ENCODE data around the gene KDELR1. TPM values are rescaled to one million over a fixed set of nuclear protein-coding genes. Genes with fewer than 3 reads are reported as not detected.

Gene KDELR1
- total and polyA plus RNA-seq, 9 of the 15 experiments (the other 6 are each of a cell fraction or from before 2014, with no cell fraction given), result 6.1 to 165 (median 58.5) TPM

DNA sequence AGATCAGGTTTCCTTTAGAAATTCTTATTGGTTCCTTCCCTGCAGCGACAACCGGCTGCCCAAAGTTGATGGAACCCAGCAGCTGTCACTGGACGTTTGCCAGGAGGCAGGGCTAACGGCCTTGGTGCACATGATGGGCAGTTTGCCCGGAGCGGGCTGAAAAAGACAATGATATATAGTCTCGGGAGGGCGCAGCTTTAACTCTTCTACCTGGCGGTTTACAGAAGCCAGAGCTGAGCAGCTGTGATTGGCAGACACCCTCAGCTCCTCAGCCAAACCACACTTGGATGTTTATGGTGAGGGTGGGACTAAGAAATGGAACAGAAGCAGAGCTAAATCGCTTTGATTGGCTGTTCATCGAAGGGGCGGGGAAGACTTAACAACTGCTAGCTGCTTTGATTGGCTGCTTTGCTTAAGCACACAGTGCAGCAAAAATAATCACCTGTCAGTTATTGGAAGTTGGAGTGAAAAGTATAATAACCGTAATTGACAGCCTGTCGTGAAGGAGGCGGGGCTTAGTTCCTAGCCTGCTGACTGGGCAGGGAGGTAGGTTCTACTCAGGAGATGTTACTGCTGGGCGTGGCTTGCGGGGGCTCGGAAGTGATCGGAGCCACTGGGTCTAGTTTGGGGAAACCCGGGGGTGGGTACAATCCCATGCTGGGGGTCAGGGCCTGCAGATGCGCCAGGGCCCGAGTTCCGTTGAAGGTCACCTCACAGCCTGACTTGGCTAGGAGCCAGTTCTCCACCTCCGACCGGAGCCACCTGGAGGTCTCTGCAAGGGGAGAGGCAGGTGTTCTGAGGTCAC, 58.5 kb downstream of the KDELR1 start (continued):
- TF ChIP-seq STAT5B (CRISPR knock-in tag; IDR thresholded peaks at IDR 0.05), result no peak
- TF ChIP-seq TOE1 (IDR thresholded peaks at IDR 0.05; ENCODE audit: borderline replicate concordance), result no peak; the same call in 1 of the 2 replicates
- no peak for TF ChIP-seq TOE1 (CRISPR knock-in tag; IDR thresholded peaks at IDR 0.05; ENCODE audit: borderline replicate concordance, low read depth)
- no peak for TF ChIP-seq MCM5 (IDR thresholded peaks at IDR 0.05; ENCODE audit: low read depth)
- no peak for TF ChIP-seq ZNF280B (CRISPR knock-in tag; IDR thresholded peaks at IDR 0.05)
- no peak for TF ChIP-seq EZH2 (IDR thresholded peaks at IDR 0.05; ENCODE audit: borderline replicate concordance, low read depth, low read length)
- TF ChIP-seq, protein P1, sequence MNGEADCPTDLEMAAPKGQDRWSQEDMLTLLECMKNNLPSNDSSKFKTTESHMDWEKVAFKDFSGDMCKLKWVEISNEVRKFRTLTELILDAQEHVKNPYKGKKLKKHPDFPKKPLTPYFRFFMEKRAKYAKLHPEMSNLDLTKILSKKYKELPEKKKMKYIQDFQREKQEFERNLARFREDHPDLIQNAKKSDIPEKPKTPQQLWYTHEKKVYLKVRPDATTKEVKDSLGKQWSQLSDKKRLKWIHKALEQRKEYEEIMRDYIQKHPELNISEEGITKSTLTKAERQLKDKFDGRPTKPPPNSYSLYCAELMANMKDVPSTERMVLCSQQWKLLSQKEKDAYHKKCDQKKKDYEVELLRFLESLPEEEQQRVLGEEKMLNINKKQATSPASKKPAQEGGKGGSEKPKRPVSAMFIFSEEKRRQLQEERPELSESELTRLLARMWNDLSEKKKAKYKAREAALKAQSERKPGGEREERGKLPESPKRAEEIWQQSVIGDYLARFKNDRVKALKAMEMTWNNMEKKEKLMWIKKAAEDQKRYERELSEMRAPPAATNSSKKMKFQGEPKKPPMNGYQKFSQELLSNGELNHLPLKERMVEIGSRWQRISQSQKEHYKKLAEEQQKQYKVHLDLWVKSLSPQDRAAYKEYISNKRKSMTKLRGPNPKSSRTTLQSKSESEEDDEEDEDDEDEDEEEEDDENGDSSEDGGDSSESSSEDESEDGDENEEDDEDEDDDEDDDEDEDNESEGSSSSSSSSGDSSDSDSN (IDR thresholded peaks at IDR 0.05; ENCODE audit: borderline replicate concordance in 1 of 2, low read depth in 2 of 2, low read length in 2 of 2), result no peak
- no peak for TF ChIP-seq ZFP36 (IDR thresholded peaks at IDR 0.05; ENCODE audit: low read depth, low read length, partially characterized antibody)
- no peak for TF ChIP-seq ZHX1 (conservative IDR thresholded peaks at IDR 0.05; ENCODE audit: low read length)
- TF ChIP-seq KLF6 (CRISPR knock-in tag; IDR thresholded peaks at IDR 0.05; ENCODE audit: borderline replicate concordance), result no peak
- TF ChIP-seq BACH1 (tag; IDR thresholded peaks at IDR 0.05), result no peak
- TF ChIP-seq ZNF644 (tag; IDR thresholded peaks at IDR 0.05; ENCODE audit: low read depth), result no peak
- peak in 1 of 2 experiments; percentile 90; a peak in 1 of 4 replicates for TF ChIP-seq SRF (CRISPR knock-in tag; IDR thresholded peaks at IDR 0.05)
- no peak for TF ChIP-seq MIER1 (IDR thresholded peaks at IDR 0.05; ENCODE audit: low read depth)
- TF ChIP-seq, protein P2, sequence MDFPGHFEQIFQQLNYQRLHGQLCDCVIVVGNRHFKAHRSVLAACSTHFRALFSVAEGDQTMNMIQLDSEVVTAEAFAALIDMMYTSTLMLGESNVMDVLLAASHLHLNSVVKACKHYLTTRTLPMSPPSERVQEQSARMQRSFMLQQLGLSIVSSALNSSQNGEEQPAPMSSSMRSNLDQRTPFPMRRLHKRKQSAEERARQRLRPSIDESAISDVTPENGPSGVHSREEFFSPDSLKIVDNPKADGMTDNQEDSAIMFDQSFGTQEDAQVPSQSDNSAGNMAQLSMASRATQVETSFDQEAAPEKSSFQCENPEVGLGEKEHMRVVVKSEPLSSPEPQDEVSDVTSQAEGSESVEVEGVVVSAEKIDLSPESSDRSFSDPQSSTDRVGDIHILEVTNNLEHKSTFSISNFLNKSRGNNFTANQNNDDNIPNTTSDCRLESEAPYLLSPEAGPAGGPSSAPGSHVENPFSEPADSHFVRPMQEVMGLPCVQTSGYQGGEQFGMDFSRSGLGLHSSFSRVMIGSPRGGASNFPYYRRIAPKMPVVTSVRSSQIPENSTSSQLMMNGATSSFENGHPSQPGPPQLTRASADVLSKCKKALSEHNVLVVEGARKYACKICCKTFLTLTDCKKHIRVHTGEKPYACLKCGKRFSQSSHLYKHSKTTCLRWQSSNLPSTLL (IDR thresholded peaks at IDR 0.05), result no peak
- peak in 1 of 2 experiments; percentile 4; a peak in 1 of 4 replicates for TF ChIP-seq RAD21 (CRISPR knock-in tag; conservative IDR thresholded peaks at IDR 0.05 in 1 of 2, IDR thresholded peaks at IDR 0.05 in 1 of 2)
- TF ChIP-seq ZNF589 (CRISPR knock-in tag; IDR thresholded peaks at IDR 0.05; ENCODE audit: low read depth), result no peak
- TF ChIP-seq NFIC (IDR thresholded peaks at IDR 0.05), result peak; percentile 99

Data from K562 (cell line).